OCI-LY1 (cell line): ENCODE data around the gene INSRR.

Source experiments
- H2AFZ ChIP-seq: fragments of 200-600 bp; sonication (generic), shearing (Covaris generic); 2 replicates; pipeline ENCODE4 v1.6.0; 2014; ENCODE audit warnings: antibody characterized with exemption, mild to moderate bottlenecking, low read length
- H3F3A ChIP-seq: fragments of 200-600 bp; sonication (generic), shearing (Covaris generic); 2 replicates; pipeline ENCODE4 v1.6.0; 2014; ENCODE audit warnings: mild to moderate bottlenecking, antibody characterized with exemption, low read length, moderate library complexity; ENCODE audit not compliant: insufficient read depth
- H3K27ac ChIP-seq: fragments of 200-600 bp; sonication (generic); 2 replicates; pipeline ENCODE4 v1.5.1; 2014; ENCODE audit warnings: low read length, mixed run types, mild to moderate bottlenecking, low read depth; ENCODE audit not compliant: poor library complexity, severe bottlenecking
- H3K27me3 ChIP-seq: fragments of 200-600 bp; sonication (generic); 2 replicates; pipeline ENCODE4 v1.6.0; 2014; ENCODE audit warnings: antibody characterized with exemption, mild to moderate bottlenecking, low read length, moderate library complexity; ENCODE audit not compliant: insufficient read depth
- H3K36me3 ChIP-seq: fragments of 200-600 bp; sonication (generic); 2 replicates; pipeline ENCODE4 v1.6.1; 2014; ENCODE audit warnings: mild to moderate bottlenecking, antibody characterized with exemption, low read length, moderate library complexity, mixed read lengths; ENCODE audit not compliant: insufficient read depth
- H3K4me1 ChIP-seq: fragments of 200-600 bp; sonication (generic); 2 replicates; pipeline ENCODE4 v1.5.1; 2014; ENCODE audit warnings: mild to moderate bottlenecking, low read length, moderate library complexity; ENCODE audit not compliant: insufficient read depth, severe bottlenecking
- H3K4me2 ChIP-seq: fragments of 200-600 bp; sonication (generic), shearing (Covaris generic); 2 replicates; pipeline ENCODE4 v1.6.1; 2014; ENCODE audit warnings: low read length
- H3K4me3 ChIP-seq: fragments of 200-600 bp; sonication (generic); 2 replicates; pipeline ENCODE4 v1.5.1; 2014; ENCODE audit warnings: low read length, low read depth, mild to moderate bottlenecking, mixed read lengths; ENCODE audit not compliant: poor library complexity, severe bottlenecking
- H3K79me2 ChIP-seq: fragments of 200-600 bp; shearing (Covaris generic); 2 replicates; pipeline ENCODE4 v1.6.1; 2016; ENCODE audit warnings: mixed run types, low read length, mixed read lengths; ENCODE audit not compliant: insufficient read depth
- H3K9ac ChIP-seq: fragments of 200-600 bp; sonication (generic), shearing (Covaris generic); 2 replicates; pipeline ENCODE4 v1.6.1; 2014; ENCODE audit warnings: mild to moderate bottlenecking, low read length, mixed read lengths
- H3K9me2 ChIP-seq: fragments of 200-600 bp; sonication (generic), shearing (Covaris generic); 2 replicates; pipeline ENCODE4 v1.6.1; 2014; ENCODE audit warnings: low read depth, mild to moderate bottlenecking, low read length, mixed read lengths
- H3K9me3 ChIP-seq: fragments of 200-600 bp; shearing (Covaris generic); 2 replicates; pipeline ENCODE4 v1.6.1; 2014; ENCODE audit warnings: low read length, mixed read lengths
- H4K20me1 ChIP-seq: fragments of 200-600 bp; sonication (generic), shearing (Covaris generic); 2 replicates; pipeline ENCODE4 v1.6.0; 2016; ENCODE audit warnings: mild to moderate bottlenecking, low read length; ENCODE audit not compliant: insufficient read depth
- CTCF ChIP-seq: fragments of 200-600 bp; sonication (generic), shearing (Covaris generic); IDR thresholded peaks from 2 replicates; pipeline ENCODE4 v1.5.1; 2017; ENCODE audit warnings: mild to moderate bottlenecking, antibody characterized with exemption, low read length, moderate library complexity, mixed read lengths
- EZH2 ChIP-seq: fragments of 200-600 bp; sonication (generic), shearing (Covaris generic); IDR thresholded peaks from 2 replicates; pipeline ENCODE4 v1.8.0; 2017; ENCODE audit warnings: borderline replicate concordance, mixed run types, mild to moderate bottlenecking, antibody characterized with exemption, low read length, moderate library complexity, mixed read lengths

The INSRR gene

GRCh38 chr1:156808186-156809030 is 50.5 kb downstream of the INSRR start:
- Histone ChIP-seq H3K4me2 (no peak overlapping the region), H2AFZ (no peak overlapping the region), H3K9me3 (no peaks in the 10 kb centered on the region), H3F3A (no peaks in the 10 kb centered on the region), H3K79me2 (no peaks in the 10 kb centered on the region), H3K36me3 (no peaks in the 10 kb centered on the region), H4K20me1 (no peaks in the 10 kb centered on the region), H3K27ac (no peak overlapping the region), H3K9ac (no peak overlapping the region), H3K4me3 (no peak overlapping the region), H3K27me3 (no peaks in the 10 kb centered on the region), H3K4me1 (peaks cover 5% of the 10 kb centered on the region), H3K9me2 (no peaks in the 10 kb centered on the region)
- TF ChIP-seq EZH2 (no peak), CTCF (no peak)

GRCh38 chr1:156807627-156808026 is 51.3 kb downstream of the INSRR start:
- Histone ChIP-seq H3K9me2 (no peaks in the 10 kb centered on the region), H3K9ac (no peak overlapping the region), H2AFZ (no peak overlapping the region), H3K79me2 (no peaks in the 10 kb centered on the region), H3K4me2 (no peak overlapping the region), H3K27ac (no peak overlapping the region), H3K36me3 (no peaks in the 10 kb centered on the region), H3K9me3 (no peaks in the 10 kb centered on the region), H4K20me1 (no peaks in the 10 kb centered on the region), H3K4me1 (no peaks in the 10 kb centered on the region), H3K4me3 (no peak overlapping the region), H3F3A (no peaks in the 10 kb centered on the region), H3K27me3 (no peaks in the 10 kb centered on the region)
- TF ChIP-seq EZH2 = no peak
- TF ChIP-seq CTCF = no peak

GRCh38 chr1:156806512-156807440 is 52.1 kb downstream of the INSRR start:
- no peak overlapping the region for H3K27ac ChIP-seq
- H2AFZ ChIP-seq = no peak overlapping the region
- no peaks in the 10 kb centered on the region for H3K27me3 ChIP-seq
- peaks cover 5% of the 10 kb centered on the region; the same call in 1 of the 2 replicates for H3K36me3 ChIP-seq
- no peaks in the 10 kb centered on the region for H3K9me3 ChIP-seq
- no peaks in the 10 kb centered on the region for H3F3A ChIP-seq
- H3K4me2 ChIP-seq = no peak overlapping the region
- no peaks in the 10 kb centered on the region for H3K9me2 ChIP-seq
- H3K79me2 ChIP-seq = no peaks in the 10 kb centered on the region
- no peak for TF ChIP-seq CTCF
- no peak for TF ChIP-seq EZH2
- no peaks in the 10 kb centered on the region for H3K4me1 ChIP-seq
- no peaks in the 10 kb centered on the region for H4K20me1 ChIP-seq
- no peak overlapping the region for H3K4me3 ChIP-seq
- no peak overlapping the region for H3K9ac ChIP-seq
